HG02884 (cell line): ENCODE results near the gene LAMC3.
"Not testable (repeated sequence)": the region's sequence is repeated elsewhere in the genome, so short reads cannot be mapped to it uniquely, and the experiment has no call there.

Experiments
- ATAC-seq: cut with Tn5 transposase; IDR thresholded peaks from one replicate; pipeline ENCODE4 v1.9.1; 2021; ENCODE audit warnings: mild to moderate bottlenecking, moderate library complexity; ENCODE audit not compliant: unreplicated experiment

Gene LAMC3

GRCh38 chr9:131027048-131027871, 18.3 kb downstream of the LAMC3 start:
- no peak for ATAC-seq

GRCh38 chr9:131027872-131028179, 18.9 kb downstream of the LAMC3 start:
- ATAC-seq, result no peak

- no peak for ATAC-seq
Measured at GRCh38 chr9:131028221-131028884, 19.4 kb downstream of the LAMC3 start.

- no peak for ATAC-seq
Measured at GRCh38 chr9:131028931-131029573, 20.1 kb downstream of the LAMC3 start.

GRCh38 chr9:131029574-131029952, 20.6 kb downstream of the LAMC3 start:
- ATAC-seq, result no peak

GRCh38 chr9:131030239-131031004, 21.4 kb downstream of the LAMC3 start:
- no peak for ATAC-seq

GRCh38 chr9:131031005-131031641, 22.1 kb downstream of the LAMC3 start:
- ATAC-seq, result no peak

GRCh38 chr9:131031642-131032005, 22.6 kb downstream of the LAMC3 start:
- no peak for ATAC-seq

- ATAC-seq, result no peak
Measured at GRCh38 chr9:131032384-131032783, 23.4 kb downstream of the LAMC3 start.

GRCh38 chr9:131033269-131034224, 24.6 kb downstream of the LAMC3 start:
- no peak for ATAC-seq

GRCh38 chr9:131034268-131034667, 25.3 kb downstream of the LAMC3 start:
- ATAC-seq, result no peak

- ATAC-seq, result not testable (repeated sequence)
Measured at GRCh38 chr9:131034749-131035148, 25.8 kb downstream of the LAMC3 start.

GRCh38 chr9:131035548-131035947, 26.6 kb downstream of the LAMC3 start:
- no peak for ATAC-seq

GRCh38 chr9:131036071-131036470, 27.1 kb downstream of the LAMC3 start:
- no peak for ATAC-seq

- no peak for ATAC-seq
Measured at GRCh38 chr9:131036529-131037334, 27.8 kb downstream of the LAMC3 start.

- ATAC-seq, result no peak
Measured at GRCh38 chr9:131037335-131038255, 28.6 kb downstream of the LAMC3 start.

GRCh38 chr9:131038256-131039128, 29.5 kb downstream of the LAMC3 start:
- ATAC-seq, result no peak
